Measurements from ENCODE around the gene PCSK5. TPM values are rescaled to one million over a fixed set of nuclear protein-coding genes. Genes with fewer than 3 reads are reported as not detected.

PCSK5 gene
- total RNA-seq, 4 donors from 2014 or later, result 9.6 to 41.8 (median 15.1) TPM

DNA sequence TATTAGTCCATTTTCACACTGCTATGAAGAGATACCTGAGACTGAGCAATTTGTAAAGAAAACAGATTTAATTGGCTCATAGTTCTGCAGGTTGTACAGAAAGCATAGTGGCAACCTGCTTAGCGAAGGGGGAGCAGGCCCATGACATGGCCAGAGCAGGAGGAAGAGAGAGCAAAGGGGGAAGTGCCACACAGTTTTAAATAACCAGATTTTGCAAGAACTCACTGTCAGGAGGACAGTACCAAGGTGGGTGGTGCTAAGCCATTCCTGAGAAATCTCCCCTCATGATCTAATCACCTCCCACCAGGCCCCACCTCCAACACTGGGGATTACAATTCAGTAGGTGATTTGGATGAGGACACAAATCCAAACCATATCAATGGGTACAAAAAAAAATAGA lies 16.8 kb upstream of the PCSK5 start:
- no peak overlapping the region for H3K4me3 ChIP-seq (replicated peaks in 1 of 3)
- WGBS, 2 donors, result 91 to 94% methylated on average over 1 of the region's 1 CpG
- H3K36me3 ChIP-seq, result no peaks in the 10 kb centered on the region
- H3K9me3 ChIP-seq, result no peaks in the 10 kb centered on the region
- DNase-seq, result no peak
- TF ChIP-seq, protein P1, sequence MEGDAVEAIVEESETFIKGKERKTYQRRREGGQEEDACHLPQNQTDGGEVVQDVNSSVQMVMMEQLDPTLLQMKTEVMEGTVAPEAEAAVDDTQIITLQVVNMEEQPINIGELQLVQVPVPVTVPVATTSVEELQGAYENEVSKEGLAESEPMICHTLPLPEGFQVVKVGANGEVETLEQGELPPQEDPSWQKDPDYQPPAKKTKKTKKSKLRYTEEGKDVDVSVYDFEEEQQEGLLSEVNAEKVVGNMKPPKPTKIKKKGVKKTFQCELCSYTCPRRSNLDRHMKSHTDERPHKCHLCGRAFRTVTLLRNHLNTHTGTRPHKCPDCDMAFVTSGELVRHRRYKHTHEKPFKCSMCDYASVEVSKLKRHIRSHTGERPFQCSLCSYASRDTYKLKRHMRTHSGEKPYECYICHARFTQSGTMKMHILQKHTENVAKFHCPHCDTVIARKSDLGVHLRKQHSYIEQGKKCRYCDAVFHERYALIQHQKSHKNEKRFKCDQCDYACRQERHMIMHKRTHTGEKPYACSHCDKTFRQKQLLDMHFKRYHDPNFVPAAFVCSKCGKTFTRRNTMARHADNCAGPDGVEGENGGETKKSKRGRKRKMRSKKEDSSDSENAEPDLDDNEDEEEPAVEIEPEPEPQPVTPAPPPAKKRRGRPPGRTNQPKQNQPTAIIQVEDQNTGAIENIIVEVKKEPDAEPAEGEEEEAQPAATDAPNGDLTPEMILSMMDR (IDR thresholded peaks at IDR 0.05), result no peak
- no peak for TF ChIP-seq POLR2A (IDR thresholded peaks at IDR 0.05)
- no peak overlapping the region for H3K27ac ChIP-seq
- no peaks in the 10 kb centered on the region for H3K4me1 ChIP-seq
- intact Hi-C loops (cut with DNase I), result no loop called here
- H3K27me3 ChIP-seq, result no peaks in the 10 kb centered on the region

DNA sequence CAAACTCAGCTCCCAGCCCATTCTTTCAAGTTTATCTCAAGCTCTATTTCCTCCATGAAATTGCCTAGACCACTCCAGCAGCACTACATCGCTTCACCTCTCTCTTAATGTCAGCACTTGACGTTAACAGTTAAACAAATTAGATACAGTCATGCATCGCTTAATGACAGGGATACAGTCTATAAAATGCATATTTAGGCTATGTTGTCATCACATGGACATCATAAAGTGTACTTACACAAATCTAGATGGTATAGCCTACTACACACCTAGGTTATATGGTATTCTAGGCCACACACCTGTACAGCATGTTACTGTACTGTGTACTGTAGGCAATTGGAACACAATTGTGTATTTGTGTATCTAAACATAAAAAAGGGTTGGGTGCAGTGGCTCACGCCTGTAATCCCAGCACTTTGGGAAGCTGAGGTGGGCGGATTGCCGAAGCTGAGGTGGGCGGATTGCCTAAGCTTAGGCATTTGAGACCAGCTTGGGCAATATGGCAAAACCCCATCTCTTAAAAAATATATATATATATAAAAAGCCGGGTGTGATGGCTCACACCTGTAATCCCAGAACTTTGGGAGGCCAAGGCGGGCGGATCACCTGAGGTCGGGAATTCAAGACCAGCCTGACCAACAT lies 13.4 kb upstream of the PCSK5 start:
- 89 to 90% methylated on average over 11 of the region's 11 CpGs for WGBS, 2 donors
- Histone ChIP-seq H3K27ac (no peak overlapping the region), H3K4me3 (replicated peaks in 1 of 3) (no peak overlapping the region), H3K4me1 (no peaks in the 10 kb centered on the region), H3K36me3 (no peaks in the 10 kb centered on the region), H3K27me3 (no peaks in the 10 kb centered on the region), H3K9me3 (no peaks in the 10 kb centered on the region)
- intact Hi-C loops (cut with DNase I), result no loop called here
- no peak for DNase-seq
- TF ChIP-seq, protein P1 (IDR thresholded peaks at IDR 0.05), result no peak
- TF ChIP-seq POLR2A (IDR thresholded peaks at IDR 0.05), result no peak

DNA sequence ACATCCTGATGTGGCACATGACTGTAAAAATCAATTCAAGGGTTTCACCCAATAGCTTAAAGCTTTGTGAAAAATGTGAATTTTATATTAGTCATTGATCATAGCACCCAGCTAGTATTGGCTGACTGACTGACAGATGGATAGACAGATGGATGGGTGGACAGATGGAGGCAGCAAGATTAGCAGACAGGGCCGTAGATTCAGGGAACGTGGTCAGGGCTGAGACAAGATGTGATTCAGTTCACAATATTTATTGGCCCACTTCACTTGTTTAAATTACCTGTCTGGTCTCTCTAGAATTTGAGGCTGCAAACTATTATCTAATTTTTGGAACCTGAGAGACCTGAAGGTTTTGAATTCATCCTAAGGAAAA lies 12.0 kb upstream of the PCSK5 start:
- no peak overlapping the region for H3K27ac ChIP-seq
- H3K4me1 ChIP-seq, result no peaks in the 10 kb centered on the region
- intact Hi-C loops (cut with DNase I), result no loop called here
- TF ChIP-seq POLR2A (IDR thresholded peaks at IDR 0.05), result no peak
- TF ChIP-seq, protein P1 (IDR thresholded peaks at IDR 0.05), result no peak
- H3K36me3 ChIP-seq, result no peaks in the 10 kb centered on the region
- DNase-seq, result no peak
- no peaks in the 10 kb centered on the region for H3K27me3 ChIP-seq
- H3K9me3 ChIP-seq, result no peaks in the 10 kb centered on the region
- WGBS, 2 donors, result 92 to 95% methylated on average over 2 of the region's 2 CpGs
- H3K4me3 ChIP-seq (replicated peaks in 1 of 3), result no peak overlapping the region

DNA sequence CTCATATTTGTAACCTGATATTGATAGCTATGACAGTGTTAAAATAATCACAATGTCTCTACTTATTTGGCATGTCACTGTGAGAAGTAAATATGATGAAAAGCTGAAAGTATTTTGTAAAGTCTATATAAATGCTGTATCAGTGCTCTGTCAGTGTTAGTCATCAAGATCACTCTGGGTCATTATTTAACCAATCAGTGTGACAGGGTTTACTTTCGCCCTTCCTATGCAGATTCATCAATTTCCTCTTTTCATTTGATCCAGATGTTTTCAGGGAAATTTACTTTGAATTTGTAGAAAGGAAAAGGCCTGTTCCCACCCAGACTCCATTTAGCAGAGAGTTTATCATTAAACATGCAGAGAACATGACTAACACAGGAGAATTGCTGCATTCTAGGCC lies 9.9 kb upstream of the PCSK5 start:
- no peaks in the 10 kb centered on the region for H3K9me3 ChIP-seq
- no peaks in the 10 kb centered on the region for H3K4me1 ChIP-seq
- WGBS, 2 donors, result 87 to 88% methylated on average over 1 of the region's 1 CpG
- no peaks in the 10 kb centered on the region for H3K36me3 ChIP-seq
- intact Hi-C loops (cut with DNase I), result no loop called here
- H3K4me3 ChIP-seq (replicated peaks in 1 of 3), result no peak overlapping the region
- no peak overlapping the region for H3K27ac ChIP-seq
- H3K27me3 ChIP-seq, result no peaks in the 10 kb centered on the region
- no peak for DNase-seq
- TF ChIP-seq, protein P1 (IDR thresholded peaks at IDR 0.05), result no peak
- no peak for TF ChIP-seq POLR2A (IDR thresholded peaks at IDR 0.05)

DNA sequence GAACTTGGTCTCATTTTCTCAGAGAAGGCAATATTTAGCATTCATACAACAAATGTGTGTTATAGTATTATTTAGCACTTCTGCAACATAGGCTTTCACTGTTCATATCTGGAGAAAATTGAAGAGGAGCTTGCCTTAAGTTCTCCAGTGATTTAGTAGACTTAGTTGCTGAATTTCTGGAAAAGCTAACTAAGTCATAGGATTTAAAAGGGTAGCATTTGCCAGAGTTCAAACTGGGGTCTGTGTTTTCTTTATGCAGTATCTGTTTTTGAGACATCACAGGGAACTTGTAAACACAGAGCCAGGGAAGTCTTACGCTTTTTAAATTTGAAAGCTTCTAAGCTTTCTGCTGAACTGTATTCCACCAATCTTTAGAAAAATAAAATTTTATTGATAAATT lies 8.7 kb upstream of the PCSK5 start:
- Histone ChIP-seq H3K27me3 (no peaks in the 10 kb centered on the region), H3K4me3 (replicated peaks in 1 of 3) (no peak overlapping the region), H3K27ac (no peak overlapping the region), H3K36me3 (no peaks in the 10 kb centered on the region), H3K4me1 (no peaks in the 10 kb centered on the region), H3K9me3 (no peaks in the 10 kb centered on the region)
- no peak for DNase-seq
- TF ChIP-seq POLR2A (IDR thresholded peaks at IDR 0.05), result no peak
- TF ChIP-seq, protein P1 (IDR thresholded peaks at IDR 0.05), result no peak
- intact Hi-C loops (cut with DNase I), result no loop called here
- 96 to 98% methylated on average over 1 of the region's 1 CpG for WGBS, 2 donors
